Calu3 (cell line): ENCODE results near the gene ZYG11B. TPM values are rescaled to one million over a fixed set of nuclear protein-coding genes. Genes with fewer than 3 reads are reported as not detected.

Experiments used
- Bru-seq: library from RNA; stranded (reverse); fragments of 400-500 nt; gene quantifications from one replicate; lab custom pipeline; 2021; lab: Mats Ljungman, UMichigan
- BruChase-seq, 2 experiments: library from RNA; stranded (reverse); fragments of 400-500 nt; gene quantifications; one replicate each; lab custom pipeline; 2021; lab: Mats Ljungman, UMichigan
- BruUV-seq: library from RNA; stranded (reverse); fragments of 400-500 nt; replicated peaks from 2 replicates; lab custom pipeline; 2021; lab: Mats Ljungman, UMichigan
- CTCF ChIA-PET: fragments of 300-600 bp; sonication (Branson Sonifier 250); formaldehyde crosslinking; loops from one replicate; lab custom pipeline; 2022; ENCODE audit warnings: antibody characterized with exemption; lab: Charles Lee
- DNase-seq: peaks from one replicate; pipeline ENCODE4 v3.0.0; 2022
- H3K27ac Mint-ChIP-seq: one replicate; pipeline ENCODE4 v1.8.0; 2022; ENCODE audit warnings: mixed read lengths; ENCODE audit not compliant: unreplicated experiment
- H3K27me3 Mint-ChIP-seq: one replicate; pipeline ENCODE4 v1.8.0; 2022; ENCODE audit warnings: mixed read lengths; ENCODE audit not compliant: unreplicated experiment
- H3K36me3 Mint-ChIP-seq: one replicate; pipeline ENCODE4 v1.8.0; 2022; ENCODE audit warnings: mild to moderate bottlenecking, moderate library complexity, mixed read lengths; ENCODE audit not compliant: insufficient read depth, unreplicated experiment
- H3K4me1 Mint-ChIP-seq: one replicate; pipeline ENCODE4 v1.8.0; 2022; ENCODE audit warnings: mild to moderate bottlenecking, low read depth, mixed read lengths; ENCODE audit not compliant: unreplicated experiment
- H3K4me3 Mint-ChIP-seq: one replicate; pipeline ENCODE4 v1.8.0; 2022; ENCODE audit warnings: mild to moderate bottlenecking, low read depth, moderate library complexity, mixed read lengths; ENCODE audit not compliant: unreplicated experiment
- H3K9me3 Mint-ChIP-seq: one replicate; pipeline ENCODE4 v1.8.0; 2022; ENCODE audit warnings: low read depth, mixed read lengths; ENCODE audit not compliant: unreplicated experiment
- intact Hi-C: fragments of 100-400 bp; cut with micrococcal nuclease; formaldehyde crosslinking; loops from one replicate; pipeline ENCODE4 v1.10.0; 2022; ENCODE audit not compliant: unreplicated experiment
- long read RNA-seq: library from polyadenylated mRNA; stranded (forward); transcript quantifications from one replicate; pipeline ENCODE4 v2.0.0, GENCODE V29; 2022
- total RNA-seq: library from RNA; stranded (reverse); gene quantifications from 2 replicates; pipeline ENCODE4 v1.2.3, GENCODE V29; 2022
- TF ChIP-seq, protein P1 (sequence below): fragments of 200-600 bp; IDR thresholded peaks from one replicate; pipeline ENCODE4 v1.8.0; 2022; ENCODE audit warnings: antibody characterized with exemption; ENCODE audit not compliant: unreplicated experiment

ZYG11B gene
- total RNA-seq, result 14.2 and 14.8 TPM in 2 replicates
- Bru-seq, nascent RNA, result percentile 64 among the genes with signal in this experiment
- percentile 68 among the genes with signal in this experiment for BruChase-seq, experiment 1, labeled RNA remaining after a 6-hour chase
- BruChase-seq, experiment 2, labeled RNA remaining after a 2-hour chase, result percentile 73 among the genes with signal in this experiment
- long read RNA-seq, partial matches to known transcripts, result 1 of 2 reads
- long read RNA-seq, other reads (novel, unspliced or antisense), result 1 of 2 reads

DNA sequence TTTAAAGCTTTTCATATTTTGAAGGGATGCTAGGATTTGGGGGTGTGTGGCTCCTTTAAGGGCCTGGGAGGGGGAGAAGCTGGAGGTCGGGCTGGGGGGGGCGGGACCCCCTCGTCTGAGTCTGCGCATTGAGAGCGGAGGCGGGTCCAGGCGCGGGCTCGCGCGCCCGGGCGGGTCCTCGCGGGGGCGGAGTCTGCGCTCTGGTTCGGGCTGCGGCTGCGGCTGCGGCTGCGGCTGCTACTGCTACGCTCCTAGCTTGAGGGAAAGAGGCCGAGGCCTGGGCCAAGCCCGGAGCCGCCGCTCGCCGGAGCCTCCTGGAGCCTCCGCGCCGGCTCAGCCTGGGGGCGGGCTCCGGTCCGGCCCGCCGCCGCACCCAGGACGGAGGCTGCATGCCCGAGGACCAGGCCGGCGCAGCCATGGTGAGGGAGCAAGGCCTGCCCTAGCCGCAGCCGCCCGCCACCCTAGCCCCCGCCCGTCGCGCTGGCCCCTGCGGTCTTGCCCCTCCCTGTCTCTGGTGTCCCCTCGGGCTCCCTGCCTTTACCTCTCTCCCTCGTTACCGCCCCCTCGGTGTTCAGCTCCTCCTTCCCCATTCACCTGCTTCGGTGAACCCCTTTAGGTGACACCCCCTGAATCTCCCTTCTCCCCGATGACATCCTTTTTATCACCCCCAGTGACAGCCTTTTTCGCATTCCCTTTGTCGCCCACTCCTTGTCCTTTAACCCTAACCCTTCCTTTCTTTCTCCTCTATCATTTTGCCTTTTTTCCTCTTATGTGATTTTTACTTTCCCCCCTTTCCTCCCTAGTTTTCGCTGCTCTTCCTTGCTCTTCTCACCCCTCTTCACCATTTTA, at the start of gene ZYG11B:
ZYG11B (plus strand) TSS at position 189 of the 849 bp plus-strand sequence; CDS start at position 390, 201 bp downstream.
- Mint-ChIP-seq H3K4me3 (peak within 1 kb of the TSS; percentile 89), H3K9me3 (no peaks in the 10 kb centered on the region), H3K36me3 (peaks cover 17% of the 10 kb centered on the region), H3K27me3 (peaks cover 13% of the 10 kb centered on the region), H3K4me1 (peaks cover 36% of the 10 kb centered on the region), H3K27ac (peak within 1 kb of the TSS; percentile 90)
- no TSS peak for BruUV-seq
- TF ChIP-seq, protein P1, sequence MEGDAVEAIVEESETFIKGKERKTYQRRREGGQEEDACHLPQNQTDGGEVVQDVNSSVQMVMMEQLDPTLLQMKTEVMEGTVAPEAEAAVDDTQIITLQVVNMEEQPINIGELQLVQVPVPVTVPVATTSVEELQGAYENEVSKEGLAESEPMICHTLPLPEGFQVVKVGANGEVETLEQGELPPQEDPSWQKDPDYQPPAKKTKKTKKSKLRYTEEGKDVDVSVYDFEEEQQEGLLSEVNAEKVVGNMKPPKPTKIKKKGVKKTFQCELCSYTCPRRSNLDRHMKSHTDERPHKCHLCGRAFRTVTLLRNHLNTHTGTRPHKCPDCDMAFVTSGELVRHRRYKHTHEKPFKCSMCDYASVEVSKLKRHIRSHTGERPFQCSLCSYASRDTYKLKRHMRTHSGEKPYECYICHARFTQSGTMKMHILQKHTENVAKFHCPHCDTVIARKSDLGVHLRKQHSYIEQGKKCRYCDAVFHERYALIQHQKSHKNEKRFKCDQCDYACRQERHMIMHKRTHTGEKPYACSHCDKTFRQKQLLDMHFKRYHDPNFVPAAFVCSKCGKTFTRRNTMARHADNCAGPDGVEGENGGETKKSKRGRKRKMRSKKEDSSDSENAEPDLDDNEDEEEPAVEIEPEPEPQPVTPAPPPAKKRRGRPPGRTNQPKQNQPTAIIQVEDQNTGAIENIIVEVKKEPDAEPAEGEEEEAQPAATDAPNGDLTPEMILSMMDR, result no peak
- DNase-seq, result peak; percentile 91
- intact Hi-C loops, result no loop called here
- CTCF ChIA-PET, result interaction anchor here (0.7 to 1.1 kb wide), 4 partner anchors 20 to 419 kb away, joined by 3 read pairs; no protein-coding TSS in a partner anchor

DNA sequence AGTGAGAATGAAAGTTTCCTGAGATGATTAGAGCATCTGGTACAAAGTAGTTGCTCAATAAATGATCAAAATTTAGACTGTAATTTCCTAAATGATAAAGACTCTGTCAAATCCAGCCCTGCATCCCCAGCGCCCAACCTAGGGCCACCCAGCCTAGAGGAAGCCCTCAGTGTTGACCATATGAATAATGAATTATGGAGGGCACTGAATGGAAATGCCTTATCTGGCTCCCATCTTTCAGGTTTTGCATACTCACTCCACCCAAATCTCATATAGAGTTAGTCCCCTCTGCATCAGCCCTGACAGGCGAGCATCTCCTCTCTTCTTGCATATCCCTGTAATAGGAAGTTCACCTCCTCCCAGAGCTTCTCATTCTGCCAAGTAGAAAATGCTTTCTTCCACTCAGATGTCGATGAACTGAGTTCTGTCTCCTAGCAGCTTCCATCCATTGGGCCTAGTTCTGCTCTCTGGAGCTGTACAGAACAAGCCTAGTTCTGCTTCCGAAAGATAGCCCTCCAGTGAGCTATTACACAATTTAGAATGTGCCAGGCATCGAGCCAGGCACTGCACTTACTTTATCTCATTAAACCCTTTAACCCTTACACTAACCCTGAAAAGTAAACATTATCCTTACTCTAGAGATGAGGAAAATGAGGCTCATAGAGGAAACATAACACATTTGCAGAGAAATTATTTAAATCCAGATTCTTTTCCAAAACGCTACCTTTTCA, 49.0 kb upstream of the ZYG11B start:
- H3K27ac Mint-ChIP-seq, result no peak overlapping the region
- TF ChIP-seq, protein P1, result no peak
- H3K9me3 Mint-ChIP-seq, result no peaks in the 10 kb centered on the region
- H3K36me3 Mint-ChIP-seq, result peaks cover 7% of the 10 kb centered on the region
- no peak overlapping the region for H3K4me3 Mint-ChIP-seq
- CTCF ChIA-PET, result interaction anchor here (0.5 kb wide), 1 partner anchor 364 kb away, joined by 4 read pairs; no protein-coding TSS in a partner anchor
- H3K4me1 Mint-ChIP-seq, result peaks cover 23% of the 10 kb centered on the region
- H3K27me3 Mint-ChIP-seq, result no peaks in the 10 kb centered on the region
- no peak for DNase-seq
- BruUV-seq, result no TSS peak
- intact Hi-C loops, result loop anchor here (10.0 kb wide), 1 partner anchor 552 kb away; no protein-coding TSS in a partner anchor

DNA sequence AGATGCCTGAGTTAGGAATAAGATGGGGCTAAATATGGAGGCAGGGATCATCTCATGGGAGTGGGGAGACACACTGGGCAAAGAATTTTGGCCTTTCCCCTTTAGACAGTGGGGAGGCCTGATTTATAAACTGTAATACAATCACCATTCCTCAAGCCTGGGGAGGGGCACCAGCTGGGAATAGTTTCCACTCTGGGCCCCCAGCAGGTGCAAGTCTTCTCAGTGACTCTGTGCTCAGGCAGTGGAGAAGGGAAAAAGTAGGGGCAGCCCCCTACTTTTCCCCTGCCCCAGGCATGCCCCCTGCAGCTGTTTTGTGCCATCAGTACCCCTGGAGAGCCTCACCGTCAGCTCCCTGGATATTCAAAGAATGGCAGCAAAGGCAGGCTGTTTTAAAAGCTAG, 47.2 kb upstream of the ZYG11B start:
- no peaks in the 10 kb centered on the region for H3K9me3 Mint-ChIP-seq
- no peak overlapping the region for H3K27ac Mint-ChIP-seq
- H3K4me1 Mint-ChIP-seq, result peaks cover 21% of the 10 kb centered on the region
- no peak for DNase-seq
- no peaks in the 10 kb centered on the region for H3K27me3 Mint-ChIP-seq
- H3K36me3 Mint-ChIP-seq, result peaks cover 11% of the 10 kb centered on the region
- BruUV-seq, result no TSS peak
- CTCF ChIA-PET, result interaction anchor here (0.5 kb wide), 1 partner anchor 126 kb away, joined by 4 read pairs; the partner anchor contains the start of gene TUT4
- intact Hi-C loops, result loop anchor here (10.0 kb wide), 1 partner anchor 554 kb away; no protein-coding TSS in a partner anchor
- H3K4me3 Mint-ChIP-seq, result no peak overlapping the region
- TF ChIP-seq, protein P1, result no peak

DNA sequence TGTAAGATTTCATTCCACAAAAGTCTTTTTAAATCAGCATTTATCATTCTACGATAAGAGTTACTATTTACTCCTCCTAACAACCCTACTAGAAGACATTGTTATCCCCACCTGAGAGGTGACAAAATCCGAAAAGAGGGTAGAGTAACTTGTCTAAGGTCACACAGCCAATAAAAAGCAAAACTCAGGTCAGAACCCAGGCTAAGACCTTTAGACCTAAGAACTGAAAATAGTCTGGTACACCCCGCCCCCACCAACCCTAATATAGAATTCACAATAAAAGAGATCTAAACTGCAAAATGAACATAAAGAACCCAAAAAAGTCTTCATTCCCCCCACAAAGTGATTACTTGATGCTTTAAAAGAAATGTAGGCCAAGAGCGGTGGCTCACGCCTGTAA, 46.8 kb upstream of the ZYG11B start:
- Mint-ChIP-seq H3K9me3 (no peaks in the 10 kb centered on the region), H3K27me3 (no peaks in the 10 kb centered on the region), H3K4me3 (no peak overlapping the region), H3K4me1 (peaks cover 16% of the 10 kb centered on the region), H3K36me3 (peaks cover 12% of the 10 kb centered on the region), H3K27ac (no peak overlapping the region)
- TF ChIP-seq, protein P1, result no peak
- BruUV-seq, result no TSS peak
- DNase-seq, result no peak
- CTCF ChIA-PET, result interaction anchor here (0.6 kb wide), 1 partner anchor 275 kb away, joined by 3 read pairs; the partner anchor contains the start of genes ORC1 and PRPF38A
- intact Hi-C loops, result loop anchor here (10.0 kb wide), 1 partner anchor 555 kb away; no protein-coding TSS in a partner anchor
